ENCODE measurements around the gene ACTL6A.
A peak's percentile ranks its signal among the peaks of the same experiment; 100 is the strongest.

Gene ACTL6A

GRCh38 chr3:179541596-179541995 lies 21.1 kb upstream of the ACTL6A start:
- H3K36me3 ChIP-seq (ENCODE audit: control insufficient read depth, insufficient read depth, low read length) = no peaks in the 10 kb centered on the region
- no peak overlapping the region for H3K27ac ChIP-seq (ENCODE audit: insufficient read depth, low read length, poor library complexity, severe bottlenecking)
- H3K27me3 ChIP-seq (replicated peaks; ENCODE audit: control insufficient read depth, insufficient read depth, low read length, poor library complexity, severe bottlenecking) = no peaks in the 10 kb centered on the region
- no peaks in the 10 kb centered on the region for H3K4me1 ChIP-seq (ENCODE audit: control insufficient read depth, insufficient read depth, low read length, poor library complexity, severe bottlenecking)
- no peak overlapping the region for H3K4me3 ChIP-seq (ENCODE audit: insufficient read depth, low read depth, low read length, poor library complexity, severe bottlenecking)
- no peak for DNase-seq
- H3K9me3 ChIP-seq (ENCODE audit: control insufficient read depth, low read length) = no peaks in the 10 kb centered on the region

DNA sequence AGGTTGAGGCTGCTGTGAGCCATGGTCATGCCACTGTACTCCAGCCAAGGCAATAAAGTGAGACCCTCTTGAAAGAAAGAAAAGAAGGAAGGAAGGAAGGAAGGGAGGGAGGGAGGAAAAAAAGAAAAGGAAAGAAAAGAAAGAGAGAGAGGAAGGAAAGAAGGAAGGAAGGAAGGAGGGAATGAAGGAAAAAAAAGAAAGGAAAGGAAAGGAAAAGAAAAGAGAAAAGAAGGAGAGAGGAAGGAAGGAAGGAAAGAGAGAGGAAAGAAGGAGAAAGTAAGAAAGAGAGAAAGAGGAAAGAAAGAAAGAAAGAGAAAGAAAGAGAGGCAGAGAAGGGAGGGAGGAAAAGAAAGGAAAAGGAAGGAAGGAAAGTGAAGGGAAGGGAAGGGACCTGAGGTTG lies 20.4 kb upstream of the ACTL6A start:
- no peaks in the 10 kb centered on the region for H3K4me1 ChIP-seq (ENCODE audit: control insufficient read depth, insufficient read depth, low read length, poor library complexity, severe bottlenecking)
- no peaks in the 10 kb centered on the region for H3K9me3 ChIP-seq (ENCODE audit: control insufficient read depth, low read length)
- H3K27me3 ChIP-seq (replicated peaks; ENCODE audit: control insufficient read depth, insufficient read depth, low read length, poor library complexity, severe bottlenecking) = no peaks in the 10 kb centered on the region

GRCh38 chr3:179544981-179545645 lies 17.6 kb upstream of the ACTL6A start:
- no peak for DNase-seq
- Histone ChIP-seq H3K9me3 (ENCODE audit: control insufficient read depth, low read length) (no peaks in the 10 kb centered on the region), H3K27me3 (replicated peaks; ENCODE audit: control insufficient read depth, insufficient read depth, low read length, poor library complexity, severe bottlenecking) (no peaks in the 10 kb centered on the region), H3K4me1 (ENCODE audit: control insufficient read depth, insufficient read depth, low read length, poor library complexity, severe bottlenecking) (no peaks in the 10 kb centered on the region), H3K4me3 (ENCODE audit: insufficient read depth, low read depth, low read length, poor library complexity, severe bottlenecking) (no peak overlapping the region), H3K36me3 (ENCODE audit: control insufficient read depth, insufficient read depth, low read length) (no peaks in the 10 kb centered on the region), H3K27ac (ENCODE audit: insufficient read depth, low read length, poor library complexity, severe bottlenecking) (no peak overlapping the region)

More for the DNA sequence above, 20.4 kb upstream of the ACTL6A start:
- no peaks in the 10 kb centered on the region for H3K36me3 ChIP-seq (ENCODE audit: control insufficient read depth, insufficient read depth, low read length)
- no peak for DNase-seq
- no peak overlapping the region for H3K27ac ChIP-seq (ENCODE audit: insufficient read depth, low read length, poor library complexity, severe bottlenecking)
- no peak overlapping the region for H3K4me3 ChIP-seq (ENCODE audit: insufficient read depth, low read depth, low read length, poor library complexity, severe bottlenecking)

DNA sequence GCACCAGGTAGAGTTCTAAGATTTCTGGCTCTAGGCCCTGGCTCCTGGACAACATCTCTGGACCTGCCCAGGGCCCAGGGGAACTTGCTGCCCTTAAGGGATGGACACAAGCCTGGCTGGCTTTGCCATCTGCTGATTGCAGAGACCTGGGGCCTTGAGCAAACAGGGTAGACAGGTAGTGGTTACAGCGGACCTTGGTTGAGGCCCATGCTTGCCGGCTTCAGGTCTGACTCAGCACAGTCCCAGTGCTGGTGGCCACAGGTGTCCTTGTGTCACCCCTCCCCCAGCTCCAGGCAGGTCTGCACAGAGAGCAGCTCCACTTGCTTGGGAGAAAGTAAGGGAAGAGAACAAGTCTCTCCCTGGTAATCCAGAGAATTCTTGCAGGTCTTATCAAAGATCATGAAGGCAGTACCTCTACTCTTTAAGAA lies 15.9 kb upstream of the ACTL6A start:
- no peaks in the 10 kb centered on the region for H3K36me3 ChIP-seq (ENCODE audit: control insufficient read depth, insufficient read depth, low read length)
- no peaks in the 10 kb centered on the region for H3K9me3 ChIP-seq (ENCODE audit: control insufficient read depth, low read length)
- H3K4me3 ChIP-seq (ENCODE audit: insufficient read depth, low read depth, low read length, poor library complexity, severe bottlenecking) = no peak overlapping the region
- no peaks in the 10 kb centered on the region for H3K27me3 ChIP-seq (replicated peaks; ENCODE audit: control insufficient read depth, insufficient read depth, low read length, poor library complexity, severe bottlenecking)
- H3K4me1 ChIP-seq (ENCODE audit: control insufficient read depth, insufficient read depth, low read length, poor library complexity, severe bottlenecking) = no peaks in the 10 kb centered on the region
- H3K27ac ChIP-seq (ENCODE audit: insufficient read depth, low read length, poor library complexity, severe bottlenecking) = no peak overlapping the region
- no peak for DNase-seq

DNA sequence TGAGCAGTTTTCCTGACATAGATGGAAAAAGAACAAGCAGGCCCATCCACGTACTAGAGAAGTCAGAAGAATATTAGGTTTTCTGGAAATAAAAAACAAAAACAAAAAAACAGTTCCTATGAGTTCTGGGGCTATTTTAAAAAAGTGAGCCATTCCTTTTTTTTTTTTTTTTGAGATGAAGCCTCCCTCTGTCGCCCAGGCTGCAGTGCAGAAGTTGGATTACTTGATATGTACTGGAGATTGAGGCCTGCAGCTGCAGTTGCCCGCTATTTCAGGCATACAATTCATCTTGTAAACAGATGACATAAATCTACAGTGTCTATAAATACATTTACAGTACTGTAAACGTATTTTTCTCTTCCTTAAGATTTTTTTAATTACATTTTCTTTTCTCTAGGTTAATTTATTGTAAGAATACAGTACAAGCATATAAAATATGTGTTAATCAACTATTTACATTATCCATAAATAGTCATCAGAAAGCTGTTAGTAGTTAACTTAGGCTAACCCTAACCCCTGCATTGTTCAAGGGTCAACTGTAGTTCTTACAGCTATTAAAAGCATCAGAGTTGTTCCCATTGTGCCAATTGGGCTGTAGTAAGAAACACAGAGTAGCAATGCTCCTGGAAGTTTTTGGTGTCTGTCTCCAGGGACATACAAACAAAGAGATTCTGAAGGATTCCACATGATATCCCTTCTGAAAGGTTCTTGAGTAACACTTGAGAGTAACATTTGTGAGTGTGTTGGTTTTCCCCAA lies 11.2 kb upstream of the ACTL6A start:
- DNase-seq = no peak
- Histone ChIP-seq H3K27me3 (replicated peaks; ENCODE audit: control insufficient read depth, insufficient read depth, low read length, poor library complexity, severe bottlenecking) (no peaks in the 10 kb centered on the region), H3K27ac (ENCODE audit: insufficient read depth, low read length, poor library complexity, severe bottlenecking) (no peak overlapping the region), H3K9me3 (ENCODE audit: control insufficient read depth, low read length) (no peaks in the 10 kb centered on the region), H3K4me3 (ENCODE audit: insufficient read depth, low read depth, low read length, poor library complexity, severe bottlenecking) (no peak overlapping the region), H3K36me3 (ENCODE audit: control insufficient read depth, insufficient read depth, low read length) (no peaks in the 10 kb centered on the region), H3K4me1 (ENCODE audit: control insufficient read depth, insufficient read depth, low read length, poor library complexity, severe bottlenecking) (no peaks in the 10 kb centered on the region)

DNA sequence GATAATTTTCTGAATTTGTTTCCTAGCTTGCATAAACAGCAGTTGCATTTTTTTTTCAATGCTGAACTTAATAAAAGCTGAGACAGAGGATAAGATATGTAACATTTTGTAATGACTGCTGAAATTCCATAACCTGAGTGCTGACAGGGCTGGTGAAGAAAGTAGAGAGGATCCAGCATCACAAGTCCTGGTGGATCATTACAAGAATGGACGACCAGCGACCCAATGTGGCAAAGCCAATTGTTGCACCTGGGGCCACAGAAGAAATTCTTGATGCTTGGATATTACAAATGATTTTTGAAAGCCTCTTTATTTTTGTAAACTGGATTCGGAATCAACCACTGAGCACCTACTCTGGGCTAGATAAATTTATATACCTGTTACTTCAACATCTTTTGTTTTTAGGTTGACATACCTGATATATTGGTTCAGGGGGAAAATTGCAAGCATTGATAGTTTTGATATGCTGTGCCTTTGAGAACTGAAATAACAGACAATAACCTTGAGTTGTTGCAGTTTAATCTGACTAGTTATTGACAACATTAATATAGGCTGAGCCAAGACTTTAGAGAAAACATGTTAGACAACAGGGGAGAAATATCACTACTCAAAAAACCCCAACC lies 3.9 kb upstream of the ACTL6A start:
- DNase-seq = peak in 1 of 3 donors; percentile 2
- H3K4me3 ChIP-seq (ENCODE audit: insufficient read depth, low read depth, low read length, poor library complexity, severe bottlenecking) = no peak overlapping the region
- no peaks in the 10 kb centered on the region for H3K27me3 ChIP-seq (replicated peaks; ENCODE audit: control insufficient read depth, insufficient read depth, low read length, poor library complexity, severe bottlenecking)

GRCh38 chr3:179560791-179561190 lies 1.9 kb upstream of the ACTL6A start:
- Histone ChIP-seq H3K4me1 (ENCODE audit: control insufficient read depth, insufficient read depth, low read length, poor library complexity, severe bottlenecking) (peaks cover 13% of the 10 kb centered on the region), H3K27me3 (replicated peaks; ENCODE audit: control insufficient read depth, insufficient read depth, low read length, poor library complexity, severe bottlenecking) (no peaks in the 10 kb centered on the region), H3K27ac (ENCODE audit: insufficient read depth, low read length, poor library complexity, severe bottlenecking) (no peak overlapping the region), H3K9me3 (ENCODE audit: control insufficient read depth, low read length) (no peaks in the 10 kb centered on the region), H3K36me3 (ENCODE audit: control insufficient read depth, insufficient read depth, low read length) (no peaks in the 10 kb centered on the region), H3K4me3 (ENCODE audit: insufficient read depth, low read depth, low read length, poor library complexity, severe bottlenecking) (no peak overlapping the region)
- no peak for DNase-seq

More for the DNA sequence above, 3.9 kb upstream of the ACTL6A start:
- Histone ChIP-seq H3K27ac (ENCODE audit: insufficient read depth, low read length, poor library complexity, severe bottlenecking) (no peak overlapping the region), H3K36me3 (ENCODE audit: control insufficient read depth, insufficient read depth, low read length) (no peaks in the 10 kb centered on the region), H3K4me1 (ENCODE audit: control insufficient read depth, insufficient read depth, low read length, poor library complexity, severe bottlenecking) (peaks cover 4% of the 10 kb centered on the region), H3K9me3 (ENCODE audit: control insufficient read depth, low read length) (no peaks in the 10 kb centered on the region)

DNA sequence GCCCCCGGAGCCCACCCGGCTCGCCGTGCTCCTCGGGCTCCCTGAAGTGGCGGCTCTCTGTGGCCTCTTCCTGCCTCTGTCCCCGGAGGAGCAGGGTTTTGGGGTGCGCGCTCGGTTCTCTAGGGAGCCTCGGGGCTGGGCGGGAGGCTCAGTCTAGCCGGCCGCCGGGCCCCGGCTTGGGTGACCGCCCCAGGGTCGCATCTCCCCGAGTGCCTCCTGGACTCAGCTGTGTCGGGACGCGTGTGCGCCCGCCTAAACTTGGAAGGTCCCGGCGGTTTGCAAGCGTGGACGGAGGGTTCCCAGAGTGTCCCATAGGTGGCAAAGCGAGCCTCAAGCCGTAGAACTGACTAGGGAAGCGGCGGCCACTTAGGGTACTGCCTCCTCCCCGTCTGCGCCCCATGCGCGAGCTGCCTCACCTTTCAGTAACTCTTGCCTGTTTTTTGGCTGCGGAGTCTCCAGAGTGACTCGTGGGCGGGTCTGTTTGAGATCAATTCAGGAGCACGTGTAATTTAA lies 601 bp downstream of the ACTL6A start:
- peak overlapping the region; percentile 93 for H3K4me3 ChIP-seq (ENCODE audit: insufficient read depth, low read depth, low read length, poor library complexity, severe bottlenecking)
- DNase-seq = peak; percentile 38 to 53 (median 52)
- H3K4me1 ChIP-seq (ENCODE audit: control insufficient read depth, insufficient read depth, low read length, poor library complexity, severe bottlenecking) = peaks cover 13% of the 10 kb centered on the region
- no peaks in the 10 kb centered on the region for H3K27me3 ChIP-seq (replicated peaks; ENCODE audit: control insufficient read depth, insufficient read depth, low read length, poor library complexity, severe bottlenecking)
- H3K27ac ChIP-seq (ENCODE audit: insufficient read depth, low read length, poor library complexity, severe bottlenecking) = peak overlapping the region; percentile 66
- H3K9me3 ChIP-seq (ENCODE audit: control insufficient read depth, low read length) = no peaks in the 10 kb centered on the region
- no peaks in the 10 kb centered on the region for H3K36me3 ChIP-seq (ENCODE audit: control insufficient read depth, insufficient read depth, low read length)

DNA sequence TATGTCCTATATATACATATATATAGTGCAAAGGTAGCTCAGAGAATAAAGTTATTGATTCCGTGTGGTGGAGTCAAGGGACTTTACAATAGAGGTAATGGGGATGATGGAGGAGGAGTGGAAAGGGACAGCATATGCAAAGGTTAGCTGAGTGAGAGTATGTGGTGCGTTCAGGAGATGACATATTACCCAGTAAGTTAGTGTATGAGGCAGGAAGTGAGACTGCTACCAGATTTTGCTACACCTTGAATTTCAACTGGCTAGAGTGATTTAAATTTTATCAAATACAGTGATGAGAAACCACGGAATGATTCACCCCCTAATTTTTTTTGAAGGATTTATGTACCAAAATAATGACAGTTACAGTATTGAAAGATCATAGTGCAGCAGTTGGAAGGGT lies 2.8 kb downstream of the ACTL6A start:
- Histone ChIP-seq H3K9me3 (ENCODE audit: control insufficient read depth, low read length) (no peaks in the 10 kb centered on the region), H3K4me1 (ENCODE audit: control insufficient read depth, insufficient read depth, low read length, poor library complexity, severe bottlenecking) (peaks cover 13% of the 10 kb centered on the region), H3K27me3 (replicated peaks; ENCODE audit: control insufficient read depth, insufficient read depth, low read length, poor library complexity, severe bottlenecking) (no peaks in the 10 kb centered on the region), H3K27ac (ENCODE audit: insufficient read depth, low read length, poor library complexity, severe bottlenecking) (no peak overlapping the region), H3K4me3 (ENCODE audit: insufficient read depth, low read depth, low read length, poor library complexity, severe bottlenecking) (no peak overlapping the region), H3K36me3 (ENCODE audit: control insufficient read depth, insufficient read depth, low read length) (peaks cover 4% of the 10 kb centered on the region)
- DNase-seq = no peak

GRCh38 chr3:179580992-179581391 lies 18.3 kb downstream of the ACTL6A start:
- H3K27me3 ChIP-seq (replicated peaks; ENCODE audit: control insufficient read depth, insufficient read depth, low read length, poor library complexity, severe bottlenecking) = no peaks in the 10 kb centered on the region
- no peaks in the 10 kb centered on the region for H3K4me1 ChIP-seq (ENCODE audit: control insufficient read depth, insufficient read depth, low read length, poor library complexity, severe bottlenecking)
- no peak overlapping the region for H3K27ac ChIP-seq (ENCODE audit: insufficient read depth, low read length, poor library complexity, severe bottlenecking)
- H3K4me3 ChIP-seq (ENCODE audit: insufficient read depth, low read depth, low read length, poor library complexity, severe bottlenecking) = no peak overlapping the region
- H3K9me3 ChIP-seq (ENCODE audit: control insufficient read depth, low read length) = no peaks in the 10 kb centered on the region
- DNase-seq = no peak
- H3K36me3 ChIP-seq (ENCODE audit: control insufficient read depth, insufficient read depth, low read length) = peaks cover 51% of the 10 kb centered on the region

Measured in effector memory CD4-positive, alpha-beta T cell (primary cell).